ENCODE results near the gene FSTL3.
"Not testable (repeated sequence)": the region's sequence is repeated elsewhere in the genome, so short reads cannot be mapped to it uniquely, and the experiment has no call there.

The FSTL3 gene

GRCh38 chr19:709196-709964, 33.2 kb downstream of the FSTL3 start:
- in situ Hi-C loops (cut with MboI; ENCODE audit: low sequenced_read_pairs): no loop called here

GRCh38 chr19:709965-710571, 33.9 kb downstream of the FSTL3 start:
- in situ Hi-C loops (cut with MboI; ENCODE audit: low sequenced_read_pairs): no loop called here

DNA sequence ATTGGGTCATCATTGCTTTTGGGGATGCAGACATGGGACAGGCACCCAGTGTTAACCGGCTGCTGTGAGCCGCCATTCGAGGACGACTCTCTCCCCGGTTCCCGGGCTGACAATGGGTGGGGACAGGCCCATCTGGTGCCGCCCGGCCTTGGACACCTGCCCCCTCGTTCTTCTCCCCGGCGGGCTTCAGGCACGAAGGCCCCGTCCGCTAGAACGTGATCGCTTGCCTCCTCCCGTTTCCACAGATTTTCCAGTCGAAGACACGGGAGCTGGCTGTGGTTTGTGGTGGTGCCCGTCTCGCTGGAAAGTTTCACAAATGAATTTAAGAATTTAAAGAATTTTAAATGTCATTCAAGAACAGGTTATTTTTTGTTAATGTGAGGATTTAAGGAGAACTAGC, 34.6 kb downstream of the FSTL3 start:
- in situ Hi-C loops (cut with MboI; ENCODE audit: low sequenced_read_pairs): no loop called here

- in situ Hi-C loops (cut with MboI; ENCODE audit: low sequenced_read_pairs): no loop called here
Observed at GRCh38 chr19:711254-711653, 35.1 kb downstream of the FSTL3 start.

GRCh38 chr19:715347-715746, 39.2 kb downstream of the FSTL3 start:
- in situ Hi-C loops (cut with MboI; ENCODE audit: low sequenced_read_pairs): no loop called here

DNA sequence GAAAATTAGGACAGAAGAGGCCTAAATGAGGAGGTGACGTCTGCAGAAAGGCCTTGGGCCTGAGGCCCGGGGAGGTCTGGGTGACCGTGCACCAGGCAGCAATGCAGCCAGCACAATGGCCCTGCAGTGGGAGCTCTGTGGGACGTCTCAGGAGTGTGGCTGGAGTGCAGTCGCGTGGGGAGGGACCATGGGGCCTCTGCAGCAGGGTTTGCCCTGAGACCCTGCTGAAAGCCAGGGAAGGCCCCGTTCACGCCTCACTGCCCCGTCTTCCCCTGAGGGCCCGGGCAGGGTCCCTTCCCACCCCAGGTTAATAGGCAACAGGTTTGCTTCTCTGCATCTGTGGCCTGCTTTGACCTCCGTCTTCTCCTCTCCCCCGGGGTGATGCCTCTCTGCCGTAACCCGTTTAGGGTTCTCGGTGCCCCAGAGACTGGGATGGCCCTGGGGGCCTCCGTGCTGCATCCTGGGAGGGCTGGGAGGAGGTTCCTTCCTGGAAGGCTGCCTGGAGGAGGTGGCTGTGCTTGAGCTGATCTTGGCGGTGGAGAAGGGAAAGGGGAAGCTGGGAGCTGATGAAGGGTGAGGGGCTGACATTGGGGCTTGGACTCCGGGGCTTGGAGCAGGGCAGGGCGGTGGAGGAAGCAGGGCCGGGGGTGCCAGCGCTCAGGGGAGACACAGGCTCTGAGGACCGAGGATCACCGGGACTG, 42.2 kb downstream of the FSTL3 start:
- in situ Hi-C loops (cut with MboI; ENCODE audit: low sequenced_read_pairs): no loop called here

GRCh38 chr19:718991-719512, 42.9 kb downstream of the FSTL3 start:
- in situ Hi-C loops (cut with MboI; ENCODE audit: low sequenced_read_pairs): no loop called here

- in situ Hi-C loops (cut with MboI; ENCODE audit: low sequenced_read_pairs): no loop called here
Observed at GRCh38 chr19:719636-720344, 43.6 kb downstream of the FSTL3 start.

- in situ Hi-C loops (cut with MboI; ENCODE audit: low sequenced_read_pairs): no loop called here
Observed at GRCh38 chr19:720345-721160, 44.4 kb downstream of the FSTL3 start.

- in situ Hi-C loops (cut with MboI; ENCODE audit: low sequenced_read_pairs): no loop called here
Observed at GRCh38 chr19:722553-723101, 46.4 kb downstream of the FSTL3 start.

DNA sequence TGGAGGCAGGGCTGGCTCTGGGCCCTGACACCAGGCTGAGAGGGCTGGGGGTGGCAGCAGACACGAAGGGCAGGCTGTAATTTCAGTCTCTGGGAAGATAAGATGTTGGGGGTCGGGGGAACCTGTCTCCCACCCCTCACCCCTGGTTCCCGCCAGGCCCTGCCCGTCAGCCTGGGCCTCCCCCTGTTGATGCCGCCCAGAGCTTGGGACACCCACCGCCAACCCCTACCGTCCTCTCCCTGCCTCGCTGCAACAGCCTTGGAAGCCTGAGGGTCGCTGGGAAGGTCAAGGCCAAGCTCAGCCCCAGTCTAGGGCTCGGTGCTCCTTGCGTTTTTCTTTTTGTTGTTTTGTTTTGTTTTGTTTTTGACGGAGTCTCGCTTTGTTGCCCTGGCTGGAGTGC, 47.1 kb downstream of the FSTL3 start:
- in situ Hi-C loops (cut with MboI; ENCODE audit: low sequenced_read_pairs): no loop called here

DNA sequence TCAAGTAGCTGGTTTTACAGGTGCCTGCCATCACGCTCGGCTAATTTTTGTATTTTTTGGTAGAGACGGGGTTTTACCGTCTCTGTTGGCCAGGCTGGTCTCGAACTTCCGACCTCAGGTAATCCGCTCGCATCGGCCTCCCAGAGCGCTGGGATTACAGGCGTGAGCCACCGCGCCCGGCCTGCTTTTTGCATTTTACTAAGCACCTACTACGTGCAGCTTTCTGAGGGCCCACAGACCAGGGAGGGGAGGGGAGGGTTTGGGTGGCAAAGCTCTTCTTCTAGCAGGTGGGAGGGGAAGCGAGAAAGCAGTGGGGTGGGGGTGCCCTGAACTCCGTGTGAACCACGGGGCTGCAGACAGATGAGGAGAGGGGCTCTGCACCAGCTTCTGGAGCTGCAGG, 47.5 kb downstream of the FSTL3 start:
- in situ Hi-C loops (cut with MboI; ENCODE audit: low sequenced_read_pairs): no loop called here

DNA sequence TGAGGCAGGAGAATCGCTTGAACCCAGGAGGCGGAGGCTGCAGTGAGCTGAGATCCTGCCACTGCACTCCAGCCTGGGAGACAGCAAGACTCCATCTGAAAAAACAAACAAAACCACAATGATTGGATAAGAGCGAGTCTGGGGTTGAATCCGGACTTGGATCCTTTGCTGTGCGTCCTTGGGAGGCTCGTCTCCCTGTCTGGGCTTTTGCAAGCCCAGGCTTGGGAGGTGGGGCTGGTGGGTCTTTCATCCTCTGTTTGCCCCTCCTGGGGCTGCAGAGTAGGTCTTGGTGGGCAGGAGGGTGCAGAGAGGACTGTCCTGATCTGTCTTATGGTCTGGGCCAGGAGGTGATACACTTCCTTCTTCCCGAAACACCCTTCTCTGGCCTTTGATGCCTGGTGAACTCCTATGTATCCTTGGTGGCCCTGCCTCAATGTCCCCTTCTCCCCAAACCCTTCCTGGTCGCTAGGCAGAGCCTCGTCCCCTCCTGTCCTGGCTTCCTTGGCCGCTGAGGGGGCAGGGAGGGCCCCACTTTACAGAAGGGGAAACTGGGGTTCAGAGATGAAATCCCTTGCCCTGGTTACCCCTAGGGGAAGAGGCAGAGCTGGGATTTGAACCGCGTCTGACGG, 49.4 kb downstream of the FSTL3 start:
- in situ Hi-C loops (cut with MboI; ENCODE audit: low sequenced_read_pairs): no loop called here

GRCh38 chr19:726993-727956, 51.1 kb downstream of the FSTL3 start:
- in situ Hi-C loops (cut with MboI; ENCODE audit: low sequenced_read_pairs): no loop called here

DNA sequence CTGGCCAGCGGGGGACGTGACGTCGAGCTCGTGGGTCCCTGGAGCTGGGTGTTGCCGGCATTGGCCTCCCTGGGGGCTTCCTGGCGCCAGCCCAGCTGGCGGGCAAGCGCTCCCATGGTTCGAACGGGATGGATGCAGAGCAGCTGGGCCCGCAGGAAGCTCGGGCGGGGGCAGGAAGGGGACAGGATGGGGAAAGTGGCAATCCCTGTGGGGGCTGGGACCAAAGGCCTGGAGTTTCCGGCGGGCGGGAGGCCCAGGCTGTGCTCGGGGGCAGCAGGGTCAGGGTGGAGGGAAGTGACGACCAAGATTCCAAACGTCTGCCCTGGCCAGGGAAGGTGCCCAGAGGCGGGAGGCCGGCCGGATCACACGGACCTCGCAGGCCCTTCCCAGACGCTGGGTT, 51.8 kb downstream of the FSTL3 start:
- in situ Hi-C loops (cut with MboI; ENCODE audit: low sequenced_read_pairs): no loop called here

DNA sequence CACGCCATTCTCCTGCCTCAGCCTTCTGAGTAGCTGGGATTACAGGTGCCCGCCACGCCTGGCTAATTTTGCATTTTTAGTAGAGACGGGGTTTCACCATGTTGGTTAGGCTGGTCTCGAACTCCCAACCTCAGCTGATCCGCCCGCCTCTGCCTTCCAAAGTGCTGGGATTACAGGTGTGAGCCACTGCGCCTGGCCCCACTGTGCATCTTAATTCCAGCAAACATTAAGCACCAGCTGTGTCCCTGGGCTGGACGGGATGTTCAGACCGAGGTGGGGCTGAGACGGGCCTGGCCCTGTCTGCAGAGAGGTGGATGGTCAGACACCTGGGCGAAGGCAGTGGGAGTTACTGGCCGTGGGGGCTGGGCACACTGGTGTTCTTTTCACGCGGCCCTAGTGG, 53.4 kb downstream of the FSTL3 start:
- in situ Hi-C loops (cut with MboI; ENCODE audit: low sequenced_read_pairs): not testable (repeated sequence)

- in situ Hi-C loops (cut with MboI; ENCODE audit: low sequenced_read_pairs): no loop called here
Observed at GRCh38 chr19:729965-730668, 53.9 kb downstream of the FSTL3 start.

- in situ Hi-C loops (cut with MboI; ENCODE audit: low sequenced_read_pairs): no loop called here
Observed at GRCh38 chr19:731000-731399, 54.8 kb downstream of the FSTL3 start.

All from hTERT RPE-1 (cell line).